Heart left ventricle (tissue), 16 donors: Measurements from ENCODE around the gene NLRX1. TPM values are rescaled to one million over a fixed set of nuclear protein-coding genes. Genes with fewer than 3 reads are reported as not detected.
A peak's percentile ranks its signal among the peaks of the same experiment; 100 is the strongest.
"Not testable (repeated sequence)": the region's sequence is repeated elsewhere in the genome, so short reads cannot be mapped to it uniquely, and the experiment has no call there.

ENCODE experiments used
- ATAC-seq, 4 donors: fragments of 200-7000 bp; cut with Tn5 transposase; one replicate each; pipeline ENCODE4 v1.9.1; 2020 to 2022; ENCODE audit warnings: moderate library complexity in 4 of 4, mild to moderate bottlenecking in 3 of 4, moderate number of reproducible peaks in 1 of 4
- DNase-seq, 5 donors: peaks; one replicate each; pipeline ENCODE4 v3.0.0-alpha.2; 2020
- H3K27ac ChIP-seq, 12 donors: fragments of 200-600 bp; sonication (generic) in 4 of 12; one replicate each; pipeline versions ENCODE4 v1.5.0 to v1.8.0; 2016 to 2022; ENCODE audit warnings: mild to moderate bottlenecking in 2 of 12
- H3K27me3 ChIP-seq, 9 donors: fragments of 200-600 bp; sonication (generic) in 2 of 9; one replicate each; pipeline versions ENCODE4 v1.5.1 to v1.8.0; 2016 to 2022; ENCODE audit warnings: mild to moderate bottlenecking in 3 of 9
- H3K36me3 ChIP-seq, 9 donors: fragments of 200-600 bp; sonication (generic) in 2 of 9; one replicate each; pipeline versions ENCODE4 v1.5.0 to v1.8.0; 2018 to 2022; ENCODE audit warnings: mild to moderate bottlenecking in 2 of 9
- H3K4me1 ChIP-seq, 12 donors: fragments of 200-600 bp; sonication (generic) in 4 of 12; one replicate each; pipeline versions ENCODE4 v1.5.0 to v1.8.0; 2016 to 2022; ENCODE audit warnings: mild to moderate bottlenecking in 3 of 12
- H3K4me3 ChIP-seq, 12 donors: fragments of 200-600 bp; sonication (generic) in 4 of 12; one replicate each; pipeline versions ENCODE4 v1.5.0 to v1.8.0; 2017 to 2022; ENCODE audit warnings: mild to moderate bottlenecking in 9 of 12, moderate library complexity in 4 of 12
- H3K9me3 ChIP-seq, 12 donors: fragments of 200-600 bp; sonication (generic) in 4 of 12; one replicate each; pipeline versions ENCODE4 v1.5.0 to v1.8.0; 2016 to 2022; ENCODE audit warnings: mild to moderate bottlenecking in 1 of 12
- CTCF ChIP-seq, 12 donors: fragments of 200-600 bp; sonication (generic) in 4 of 12; IDR thresholded peaks; one replicate each; pipeline versions ENCODE4 v1.5.0 to v1.8.0; 2018 to 2022; ENCODE audit warnings: antibody characterized with exemption in 12 of 12, mild to moderate bottlenecking in 5 of 12
- POLR2A ChIP-seq, 2 donors: fragments of 450-650 bp; IDR thresholded peaks; one replicate each; pipeline ENCODE4 v1.6.1; 2017; ENCODE audit warnings: antibody characterized with exemption in 2 of 2, mild to moderate bottlenecking in 2 of 2, moderate library complexity in 2 of 2
- WGBS, 4 donors: extraction: QIAGEN DNeasy Blood & Tissue Kit in 2 of 4; methylation state at CpG; one replicate each; pipeline versions ENCODE4 v1.1.5 to v1.1.7; 2013 to 2018; 5-methylcytosine and 5-hydroxymethylcytosine counted together
- intact Hi-C, 10 donors: fragments of 100-400 bp; cut with DNase I; formaldehyde crosslinking; loops; one replicate each; pipeline versions ENCODE4 v1.11.1 to v1.14.2; 2022
- polyA plus RNA-seq, 2 donors: library from polyadenylated mRNA; stranded (reverse); fragments of 200-250 nt; gene quantifications; one replicate each; pipeline ENCODE4 v1.2.3, GENCODE V29; 2013
- total RNA-seq, 9 donors: library from RNA; depleted of rRNA in 2 of 9; stranded (reverse); fragments of >200 nt in 2 of 9; fragmentation: NEBNext Ultra II Directional in 3 of 9; extraction: Animal tissue kit (Norgen Biotek cat#: 25700) in 3 of 9; gene quantifications; one replicate each; pipeline versions ENCODE4 v1.1.0 to v1.2.4, GENCODE V29; 2016 to 2023
- donor health status: ischemic (EF 13 %, LVEDD 7.1; RV severe dilation, severe dysfunction).
- donor health status: healthy with polysubstance abuse.
- donor health status: DM: no; HTN: yes; CAD: no.
- donor health status: DM: no; HTN: no; CAD: no.
- donor health status: ischemic (EF 25% LVEDD 6.9; RV normal size, moderate dysfunction).
- donor health status: ischemic (EF 25% LVEDD 5.7; RV mildly dilated, moderate dysfunction).
- donor health status: healthy.
- donor health status: DM: yes; HTN: yes; CAD: no.
- donor health status: ischemic (EF 35%, LVEDD 5.7; RV mildly dilated, moderate dysfunction).
- donor health status: nonischemic (EF 11% LVEDD 7.7; RV severe dilation, severe dysfunction).
- donor health status: DM: yes; HTN: yes; CAD: no.
- donor health status: PGD.
- donor health status: ischemic (EF 29% LVEDD 5.4; RV normal size, mild dysfunction).
- donor health status: nonischemic (EF 23%, LVEDD 6.1; RV moderate dilation, normal function).

Gene NLRX1
- total and polyA plus RNA-seq, 11 donors, result 10.6 to 47.0 (median 29.5) TPM

GRCh38 chr11:119189393-119189792 is 20.9 kb downstream of the NLRX1 start:
- TF ChIP-seq CTCF (IDR thresholded peaks at IDR 0.05) (no peak), POLR2A (IDR thresholded peaks at IDR 0.05) (no peak)
- H3K4me1 ChIP-seq, result peaks cover 0 to 10% (median 0%) of the 10 kb centered on the region in 12 donors
- H3K4me3 ChIP-seq, result no peak overlapping the region
- no peak for DNase-seq
- no peak for ATAC-seq
- 82 to 91% (median 86%) methylated on average over 4 of the region's 4 CpGs for WGBS, 4 donors
- peaks cover 0 to 8% (median 0%) of the 10 kb centered on the region in 9 donors for H3K27me3 ChIP-seq
- intact Hi-C loops, result no loop called here
- H3K36me3 ChIP-seq, result no peaks in the 10 kb centered on the region
- no peak overlapping the region for H3K27ac ChIP-seq
- no peaks in the 10 kb centered on the region for H3K9me3 ChIP-seq

GRCh38 chr11:119190531-119190930 is 22.0 kb downstream of the NLRX1 start:
- DNase-seq (no peak), ATAC-seq (no peak)
- H3K4me1 ChIP-seq, result peaks cover 0 to 10% (median 0%) of the 10 kb centered on the region in 12 donors
- WGBS, 4 donors, result 81 to 91% (median 85%) methylated on average over 9 of the region's 9 CpGs
- no peaks in the 10 kb centered on the region for H3K36me3 ChIP-seq
- H3K27ac ChIP-seq, result no peak overlapping the region
- H3K27me3 ChIP-seq, result peaks cover 0 to 8% (median 0%) of the 10 kb centered on the region in 9 donors
- intact Hi-C loops, result loop anchor here in 3 of 10 donors (5.0 to 10.0 kb wide), 3 partner anchors 43 to 106 kb away; partner anchors contain the start of genes ABCG4 (in 1 of the 3) and HMBS (in 1 of the 3)
- no peaks in the 10 kb centered on the region for H3K9me3 ChIP-seq
- TF ChIP-seq POLR2A (IDR thresholded peaks at IDR 0.05) (no peak), CTCF (IDR thresholded peaks at IDR 0.05) (no peak)
- H3K4me3 ChIP-seq, result no peak overlapping the region

GRCh38 chr11:119191265-119191664 is 22.7 kb downstream of the NLRX1 start:
- 92 to 95% (median 93%) methylated on average over 14 of the region's 14 CpGs for WGBS, 4 donors
- not testable (repeated sequence) for DNase-seq, H3K36me3 ChIP-seq, H3K9me3 ChIP-seq, ATAC-seq, H3K27ac ChIP-seq, H3K27me3 ChIP-seq, H3K4me1 ChIP-seq, H3K4me3 ChIP-seq
- intact Hi-C loops, result loop anchor here in 3 of 10 donors (5.0 to 10.0 kb wide), 3 partner anchors 44 to 106 kb away; partner anchors contain the start of genes ABCG4 (in 1 of the 3) and HMBS (in 1 of the 3)

- no peak for ATAC-seq
- TF ChIP-seq CTCF (IDR thresholded peaks at IDR 0.05) (no peak), POLR2A (IDR thresholded peaks at IDR 0.05) (no peak)
- peaks cover 0 to 15% (median 0%) of the 10 kb centered on the region in 12 donors for H3K4me1 ChIP-seq
- H3K27me3 ChIP-seq, result peaks cover 0 to 7% (median 0%) of the 10 kb centered on the region in 9 donors
- DNase-seq, result no peak
- 93 to 100% (median 95%) methylated on average over 3 of the region's 3 CpGs for WGBS, 4 donors
- no peak overlapping the region for H3K4me3 ChIP-seq
- H3K27ac ChIP-seq, result peak overlapping the region in 1 of 12 donors; percentile 66
- intact Hi-C loops, result loop anchor here in 3 of 10 donors (5.0 to 10.0 kb wide), 3 partner anchors 45 to 107 kb away; partner anchors contain the start of genes ABCG4 (in 1 of the 3) and HMBS (in 1 of the 3)
- H3K9me3 ChIP-seq, result no peaks in the 10 kb centered on the region
- H3K36me3 ChIP-seq, result no peaks in the 10 kb centered on the region
Measured at GRCh38 chr11:119192111-119192510, 23.6 kb downstream of the NLRX1 start.
